ENCODE measurements around the gene ZNF862.

Gene ZNF862

DNA sequence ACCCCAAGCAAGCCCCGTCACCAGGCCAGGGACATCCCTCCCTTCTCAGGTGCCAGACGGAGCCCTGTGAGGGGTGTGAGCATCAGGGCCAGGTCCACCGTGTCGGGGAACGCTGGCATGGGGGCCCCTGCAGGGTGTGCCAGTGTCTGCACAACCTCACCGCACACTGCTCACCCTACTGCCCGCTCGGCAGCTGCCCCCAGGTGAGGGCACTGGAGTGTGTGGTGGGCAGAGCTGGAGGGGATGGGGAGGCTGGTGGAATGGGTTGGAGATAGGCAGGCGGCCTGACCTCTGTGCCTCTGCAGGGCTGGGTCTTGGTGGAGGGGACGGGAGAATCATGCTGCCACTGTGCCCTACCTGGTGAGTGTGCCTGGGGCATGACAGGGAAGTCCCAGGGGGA lies 44.9 kb upstream of the ZNF862 start:
- DNase-seq (ENCODE audit: low spot score), result no peak
- TF ChIP-seq, protein P1, sequence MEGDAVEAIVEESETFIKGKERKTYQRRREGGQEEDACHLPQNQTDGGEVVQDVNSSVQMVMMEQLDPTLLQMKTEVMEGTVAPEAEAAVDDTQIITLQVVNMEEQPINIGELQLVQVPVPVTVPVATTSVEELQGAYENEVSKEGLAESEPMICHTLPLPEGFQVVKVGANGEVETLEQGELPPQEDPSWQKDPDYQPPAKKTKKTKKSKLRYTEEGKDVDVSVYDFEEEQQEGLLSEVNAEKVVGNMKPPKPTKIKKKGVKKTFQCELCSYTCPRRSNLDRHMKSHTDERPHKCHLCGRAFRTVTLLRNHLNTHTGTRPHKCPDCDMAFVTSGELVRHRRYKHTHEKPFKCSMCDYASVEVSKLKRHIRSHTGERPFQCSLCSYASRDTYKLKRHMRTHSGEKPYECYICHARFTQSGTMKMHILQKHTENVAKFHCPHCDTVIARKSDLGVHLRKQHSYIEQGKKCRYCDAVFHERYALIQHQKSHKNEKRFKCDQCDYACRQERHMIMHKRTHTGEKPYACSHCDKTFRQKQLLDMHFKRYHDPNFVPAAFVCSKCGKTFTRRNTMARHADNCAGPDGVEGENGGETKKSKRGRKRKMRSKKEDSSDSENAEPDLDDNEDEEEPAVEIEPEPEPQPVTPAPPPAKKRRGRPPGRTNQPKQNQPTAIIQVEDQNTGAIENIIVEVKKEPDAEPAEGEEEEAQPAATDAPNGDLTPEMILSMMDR (IDR thresholded peaks at IDR 0.05; ENCODE audit: borderline replicate concordance, control extremely low read depth, extremely low read depth, insufficient read depth, missing control alignments), result no peak
- in situ Hi-C loops (cut with MboI; ENCODE audit: low sequenced_read_pairs, unreplicated experiment), result no loop called here

DNA sequence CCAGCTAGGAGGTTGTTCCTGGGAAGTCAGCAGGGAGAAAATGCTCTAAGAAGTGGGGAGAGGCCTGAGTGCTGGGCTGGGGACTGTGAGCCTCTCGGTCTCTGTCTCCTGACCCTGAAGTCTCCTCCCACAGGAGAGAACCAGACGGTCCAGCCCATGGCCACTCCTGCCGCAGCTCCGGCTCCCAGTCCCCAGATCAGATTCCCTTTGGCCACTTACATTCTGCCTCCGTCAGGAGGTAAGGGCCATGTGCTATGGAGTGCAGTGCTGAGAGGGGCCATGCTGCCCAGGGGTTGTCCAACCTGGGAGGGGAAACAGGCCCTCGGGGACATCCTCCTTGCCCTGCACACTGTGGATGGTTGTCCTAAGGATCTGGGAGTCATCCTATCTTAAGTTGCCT lies 43.5 kb upstream of the ZNF862 start:
- TF ChIP-seq, protein P1 (IDR thresholded peaks at IDR 0.05; ENCODE audit: borderline replicate concordance, control extremely low read depth, extremely low read depth, insufficient read depth, missing control alignments), result no peak
- in situ Hi-C loops (cut with MboI; ENCODE audit: low sequenced_read_pairs, unreplicated experiment), result no loop called here
- no peak for DNase-seq (ENCODE audit: low spot score)

DNA sequence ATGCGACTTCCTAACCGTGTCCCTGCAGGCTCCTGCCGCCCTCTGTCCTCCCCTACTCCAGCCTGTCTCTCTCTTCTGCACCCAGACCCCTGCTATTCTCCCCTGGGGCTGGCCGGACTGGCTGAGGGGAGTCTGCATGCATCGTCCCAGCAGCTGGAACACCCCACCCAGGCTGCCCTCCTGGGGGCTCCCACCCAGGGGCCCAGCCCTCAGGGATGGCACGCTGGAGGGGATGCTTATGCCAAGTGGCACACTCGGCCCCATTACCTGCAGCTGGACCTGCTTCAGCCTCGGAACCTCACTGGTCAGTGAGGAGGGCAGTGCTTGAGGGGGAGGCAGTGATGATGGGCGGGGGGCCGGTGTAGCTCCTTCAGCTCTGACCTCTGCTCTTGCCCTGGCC lies 43.0 kb upstream of the ZNF862 start:
- in situ Hi-C loops (cut with MboI; ENCODE audit: low sequenced_read_pairs, unreplicated experiment), result no loop called here
- TF ChIP-seq, protein P1 (IDR thresholded peaks at IDR 0.05; ENCODE audit: borderline replicate concordance, control extremely low read depth, extremely low read depth, insufficient read depth, missing control alignments), result no peak
- DNase-seq (ENCODE audit: low spot score), result no peak

DNA sequence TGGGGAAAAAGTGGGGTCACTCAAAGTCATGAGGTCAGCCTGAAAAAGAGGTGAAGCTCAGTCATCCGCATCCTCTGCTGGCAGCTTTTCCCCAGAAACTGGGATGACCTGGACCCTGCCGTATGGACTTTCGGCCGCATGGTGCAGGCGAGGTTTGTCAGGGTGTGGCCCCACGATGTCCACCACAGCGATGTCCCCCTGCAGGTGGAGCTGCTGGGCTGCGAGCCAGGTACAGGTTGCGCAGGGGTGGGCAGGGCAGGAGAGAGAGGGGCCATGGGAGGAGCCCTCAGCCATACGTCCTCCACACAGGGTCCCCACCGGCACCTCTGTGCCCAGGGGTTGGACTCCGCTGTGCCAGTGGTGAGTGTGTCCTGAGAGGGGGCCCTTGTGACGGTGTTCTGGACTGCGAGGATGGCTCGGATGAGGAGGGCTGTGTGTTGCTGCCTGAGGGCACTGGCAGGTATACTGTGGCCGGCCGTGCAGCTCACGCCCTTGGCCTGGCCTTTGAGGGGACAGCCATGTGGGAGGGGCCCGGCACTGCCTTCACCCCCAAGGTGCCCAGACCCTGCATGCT lies 41.8 kb upstream of the ZNF862 start:
- no peak for DNase-seq (ENCODE audit: low spot score)
- in situ Hi-C loops (cut with MboI; ENCODE audit: low sequenced_read_pairs, unreplicated experiment), result no loop called here
- TF ChIP-seq, protein P1 (IDR thresholded peaks at IDR 0.05; ENCODE audit: borderline replicate concordance, control extremely low read depth, extremely low read depth, insufficient read depth, missing control alignments), result no peak

DNA sequence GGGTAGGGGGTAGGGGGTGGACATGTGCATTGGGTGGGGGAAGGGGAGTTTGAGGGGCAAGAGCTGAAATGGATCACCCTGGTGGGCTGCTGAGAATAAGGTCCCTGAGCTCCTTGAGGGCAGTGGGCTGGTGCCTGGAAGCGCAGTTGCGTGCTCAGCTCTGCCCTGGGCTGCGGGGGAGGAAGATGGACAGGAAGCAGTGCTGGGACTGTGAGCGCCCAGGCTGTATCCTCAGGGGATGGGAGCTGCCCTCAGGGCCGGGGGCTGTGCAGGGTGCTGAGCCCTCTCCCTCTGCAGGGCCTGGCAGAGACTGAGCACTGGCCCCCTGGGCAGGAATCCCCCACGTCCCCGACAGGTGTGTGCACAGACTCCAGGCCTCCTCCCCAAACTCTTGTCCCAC lies 40.4 kb upstream of the ZNF862 start:
- in situ Hi-C loops (cut with MboI; ENCODE audit: low sequenced_read_pairs, unreplicated experiment), result no loop called here
- DNase-seq (ENCODE audit: low spot score), result no peak
- TF ChIP-seq, protein P1 (IDR thresholded peaks at IDR 0.05; ENCODE audit: borderline replicate concordance, control extremely low read depth, extremely low read depth, insufficient read depth, missing control alignments), result no peak

DNA sequence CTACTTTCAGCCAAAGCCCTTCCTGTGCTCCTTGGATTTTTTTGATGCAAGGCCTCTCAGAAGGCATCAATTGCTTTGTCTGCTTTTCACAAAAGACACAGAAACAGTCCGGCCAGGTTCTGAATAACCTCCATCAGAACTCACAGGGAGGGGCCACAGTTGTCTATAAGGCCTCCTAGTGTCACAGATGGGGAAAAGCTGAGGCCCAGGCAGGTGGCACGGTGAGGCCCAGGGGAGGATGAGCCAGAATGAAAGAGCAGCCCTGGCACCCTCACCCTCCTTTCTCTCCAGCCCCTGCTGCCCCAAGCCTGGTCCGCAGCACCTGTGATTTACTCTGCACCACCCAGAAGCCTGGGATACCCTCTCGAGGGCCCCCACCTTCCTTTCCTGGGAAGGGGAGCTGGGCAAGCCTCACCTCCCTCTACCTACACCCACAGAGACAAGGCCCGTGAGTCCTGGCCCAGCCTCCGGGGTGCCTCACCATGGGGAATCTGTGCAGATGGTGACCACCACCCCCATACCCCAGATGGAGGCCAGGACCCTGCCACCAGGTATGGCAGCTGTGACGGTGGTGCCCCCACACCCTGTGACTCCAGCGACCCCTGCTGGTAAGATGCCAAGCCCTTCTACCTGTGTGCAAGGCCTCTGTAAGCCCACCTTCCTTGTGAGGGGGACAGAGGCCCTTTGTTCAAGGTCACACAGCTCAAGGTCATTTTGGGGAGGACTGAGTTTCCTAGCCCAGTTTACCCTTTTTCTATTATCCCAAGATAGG lies 38.6 kb upstream of the ZNF862 start:
- peak; percentile 83 for DNase-seq (ENCODE audit: low spot score)
- in situ Hi-C loops (cut with MboI; ENCODE audit: low sequenced_read_pairs, unreplicated experiment), result no loop called here

More for the DNA sequence above, 38.6 kb upstream of the ZNF862 start:
- TF ChIP-seq, protein P1 (IDR thresholded peaks at IDR 0.05; ENCODE audit: borderline replicate concordance, control extremely low read depth, extremely low read depth, insufficient read depth, missing control alignments), result peak; percentile 66

Measured in GM13976 (cell line).